Endodermal cell (in vitro differentiated cells): Measurements from ENCODE around the gene TUBGCP3. TPM values are rescaled to one million over a fixed set of nuclear protein-coding genes. Genes with fewer than 3 reads are reported as not detected.
A peak's percentile ranks its signal among the peaks of the same experiment; 100 is the strongest.

Experiments used
- DNase-seq: peaks from one replicate; pipeline ENCODE4 v3.0.0-alpha.2; 2017
- H3K27ac ChIP-seq: 2 replicates; pipeline ENCODE4 v1.5.1; 2013; ENCODE audit warnings: mild to moderate bottlenecking, low read depth, low read length, moderate library complexity
- H3K27me3 ChIP-seq: 2 replicates; pipeline ENCODE4 v1.6.1; 2013; ENCODE audit warnings: mild to moderate bottlenecking, low read length, moderate library complexity; ENCODE audit not compliant: insufficient read depth, control insufficient read depth, poor library complexity, severe bottlenecking
- H3K36me3 ChIP-seq: 2 replicates; pipeline ENCODE4 v1.7.0; 2013; ENCODE audit warnings: mild to moderate bottlenecking, low read length, moderate library complexity; ENCODE audit not compliant: control insufficient read depth, insufficient read depth
- H3K4me1 ChIP-seq: one replicate; pipeline ENCODE4 v1.7.0; 2013; ENCODE audit warnings: low read length; ENCODE audit not compliant: control insufficient read depth, insufficient read depth
- H3K4me3 ChIP-seq: 2 replicates; pipeline ENCODE4 v1.5.1; 2013; ENCODE audit warnings: mild to moderate bottlenecking, low read length, moderate library complexity
- H3K9ac ChIP-seq: 2 replicates; pipeline ENCODE4 v1.6.1; 2013; ENCODE audit warnings: mild to moderate bottlenecking, low read length, moderate library complexity; ENCODE audit not compliant: poor library complexity, severe bottlenecking; ENCODE audit errors: extremely low read depth
- H3K9me3 ChIP-seq: 2 replicates; pipeline ENCODE4 v1.6.1; 2013; ENCODE audit warnings: mild to moderate bottlenecking, low read length, moderate library complexity; ENCODE audit not compliant: control insufficient read depth
- H3K27ac Mint-ChIP-seq: 2 replicates; pipeline ENCODE4 v1.8.0; 2020; ENCODE audit warnings: mixed read lengths
- H3K27me3 Mint-ChIP-seq: 2 replicates; pipeline ENCODE4 v1.8.0; 2021; ENCODE audit warnings: mild to moderate bottlenecking, mixed read lengths; ENCODE audit not compliant: insufficient read depth
- H3K36me3 Mint-ChIP-seq: 2 replicates; pipeline ENCODE4 v1.8.0; 2020; ENCODE audit warnings: low read depth, mixed read lengths
- H3K4me1 Mint-ChIP-seq: 2 replicates; pipeline ENCODE4 v1.8.0; 2020; ENCODE audit warnings: mixed read lengths
- H3K4me3 Mint-ChIP-seq: 2 replicates; pipeline ENCODE4 v1.8.0; 2020; ENCODE audit warnings: mild to moderate bottlenecking, moderate library complexity, mixed read lengths
- H3K9me3 Mint-ChIP-seq: 2 replicates; pipeline ENCODE4 v1.8.0; 2020; ENCODE audit warnings: mild to moderate bottlenecking, mixed read lengths
- WGBS, 2 experiments: methylation state at CpG; one replicate each; pipeline versions ENCODE4 v1.1.5 to v1.1.7; 2013; ENCODE audit warnings: missing lambda C conversion rate in 2 of 2, mixed read lengths in 1 of 2; ENCODE audit not compliant: insufficient coverage in 1 of 2, insufficient read length in 1 of 2; 5-methylcytosine and 5-hydroxymethylcytosine counted together
- total RNA-seq, 2 donors: library from RNA; stranded (reverse); fragmentation: NEBNext Ultra II Directional in 1 of 2; extraction: Animal tissue kit (Norgen Biotek cat#: 25700) in 1 of 2; gene quantifications; 2 replicates in 1 of 2; 3 replicates in 1 of 2; pipeline ENCODE4 v1.2.1, GENCODE V29; 2021
- TF ChIP-seq, protein P1 (sequence below): fragments of 200-600 bp; sonication (generic); conservative IDR thresholded peaks from 2 replicates; pipeline ENCODE4 v1.5.0; 2021; ENCODE audit warnings: antibody characterized with exemption, mild to moderate bottlenecking

The TUBGCP3 gene
- total RNA-seq, 2 donors from 2014 or later = 34.7 to 55.3 TPM

DNA sequence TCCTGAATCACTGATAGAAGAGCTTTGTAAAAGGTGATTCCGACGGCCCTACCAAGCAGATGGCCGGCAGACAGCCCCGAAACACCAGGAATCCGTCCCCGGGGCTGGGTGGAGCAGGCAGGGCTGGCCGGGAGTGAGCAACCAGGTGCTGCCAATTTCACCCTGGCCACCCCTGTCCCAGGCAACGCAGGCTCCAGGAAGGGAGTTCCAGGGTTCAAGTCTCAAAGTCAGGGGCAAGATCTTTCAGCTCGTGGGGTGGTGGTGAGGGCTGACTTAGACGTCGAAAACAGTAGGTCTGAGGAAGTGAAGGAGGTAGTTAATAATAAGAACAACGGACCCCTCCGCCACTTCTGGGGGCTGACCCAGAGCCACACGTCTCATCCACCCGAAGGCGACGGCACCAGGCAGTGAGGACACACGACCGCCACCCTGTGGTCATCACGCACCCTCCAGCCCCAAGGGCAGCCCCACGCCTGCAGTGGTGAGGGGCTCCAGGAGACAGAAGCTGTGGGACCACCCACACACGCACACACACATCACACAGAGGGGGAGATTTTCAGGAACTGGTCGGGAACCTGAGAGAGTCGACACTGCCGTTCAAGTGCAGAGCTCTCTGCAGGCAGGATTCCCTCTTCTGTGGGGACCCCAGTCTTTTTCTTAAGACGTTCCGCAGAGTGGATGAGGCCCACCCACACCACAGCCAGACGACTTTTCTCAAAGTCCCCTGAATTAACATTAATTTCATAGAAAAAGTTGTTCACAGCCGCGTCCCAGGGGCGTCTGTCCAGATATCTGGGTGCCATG, 144.6 kb downstream of the TUBGCP3 start:
- Mint-ChIP-seq H3K4me3 (no peak overlapping the region), H3K27ac (no peak overlapping the region), H3K4me1 (no peaks in the 10 kb centered on the region), H3K27me3 (peaks cover 32% of the 10 kb centered on the region), H3K36me3 (no peaks in the 10 kb centered on the region), H3K9me3 (peaks cover 3% of the 10 kb centered on the region)
- Histone ChIP-seq H3K4me1 (no peaks in the 10 kb centered on the region), H3K4me3 (no peak overlapping the region), H3K9ac (no peak overlapping the region), H3K27me3 (peaks cover 17% of the 10 kb centered on the region), H3K9me3 (peaks cover under 1% of the 10 kb centered on the region), H3K27ac (no peak overlapping the region), H3K36me3 (no peaks in the 10 kb centered on the region)
- peak; percentile 76 for DNase-seq
- TF ChIP-seq, protein P1, sequence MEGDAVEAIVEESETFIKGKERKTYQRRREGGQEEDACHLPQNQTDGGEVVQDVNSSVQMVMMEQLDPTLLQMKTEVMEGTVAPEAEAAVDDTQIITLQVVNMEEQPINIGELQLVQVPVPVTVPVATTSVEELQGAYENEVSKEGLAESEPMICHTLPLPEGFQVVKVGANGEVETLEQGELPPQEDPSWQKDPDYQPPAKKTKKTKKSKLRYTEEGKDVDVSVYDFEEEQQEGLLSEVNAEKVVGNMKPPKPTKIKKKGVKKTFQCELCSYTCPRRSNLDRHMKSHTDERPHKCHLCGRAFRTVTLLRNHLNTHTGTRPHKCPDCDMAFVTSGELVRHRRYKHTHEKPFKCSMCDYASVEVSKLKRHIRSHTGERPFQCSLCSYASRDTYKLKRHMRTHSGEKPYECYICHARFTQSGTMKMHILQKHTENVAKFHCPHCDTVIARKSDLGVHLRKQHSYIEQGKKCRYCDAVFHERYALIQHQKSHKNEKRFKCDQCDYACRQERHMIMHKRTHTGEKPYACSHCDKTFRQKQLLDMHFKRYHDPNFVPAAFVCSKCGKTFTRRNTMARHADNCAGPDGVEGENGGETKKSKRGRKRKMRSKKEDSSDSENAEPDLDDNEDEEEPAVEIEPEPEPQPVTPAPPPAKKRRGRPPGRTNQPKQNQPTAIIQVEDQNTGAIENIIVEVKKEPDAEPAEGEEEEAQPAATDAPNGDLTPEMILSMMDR = no peak
- 57 to 60% methylated on average over 18 to 31 of the region's 31 CpGs for WGBS, 2 experiments

DNA sequence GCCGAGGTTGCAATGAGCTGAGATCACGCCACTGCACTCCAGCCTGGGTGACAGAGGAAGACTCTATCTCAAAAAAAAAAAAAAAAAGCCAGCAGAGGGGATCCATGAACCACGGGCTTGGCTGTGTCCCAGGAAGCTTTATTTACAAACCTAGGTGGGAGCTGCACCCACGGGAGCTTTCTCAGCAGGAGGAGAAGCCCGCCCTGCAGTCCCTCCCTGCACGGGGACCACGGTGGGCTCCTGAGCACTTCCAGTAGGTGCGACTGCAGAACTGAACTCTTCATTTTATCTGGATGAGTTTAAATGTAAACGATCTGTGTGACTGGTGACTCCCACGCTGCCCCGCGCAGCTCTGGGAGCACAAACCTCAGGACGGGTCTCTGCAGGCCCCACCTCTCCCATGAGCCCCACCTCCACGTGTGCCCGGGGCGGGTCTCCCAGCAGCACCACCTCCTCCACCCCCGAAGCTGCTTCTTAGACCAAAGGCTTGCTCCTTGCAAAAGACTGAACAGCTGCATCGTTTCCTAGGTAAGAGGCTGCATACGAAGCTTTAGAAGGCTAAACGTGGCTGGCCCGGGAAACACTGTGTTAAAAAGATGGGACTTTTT, 145.4 kb downstream of the TUBGCP3 start:
- H3K36me3 Mint-ChIP-seq = no peaks in the 10 kb centered on the region
- WGBS, 2 experiments = 81 to 90% methylated on average over 15 to 21 of the region's 21 CpGs
- no peaks in the 10 kb centered on the region for H3K36me3 ChIP-seq
- peaks cover 17% of the 10 kb centered on the region for H3K27me3 ChIP-seq
- no peak overlapping the region for H3K4me3 Mint-ChIP-seq
- no peak overlapping the region for H3K27ac ChIP-seq
- H3K27me3 Mint-ChIP-seq = peaks cover 32% of the 10 kb centered on the region
- H3K4me1 ChIP-seq = no peaks in the 10 kb centered on the region
- no peak overlapping the region for H3K27ac Mint-ChIP-seq
- H3K4me1 Mint-ChIP-seq = no peaks in the 10 kb centered on the region
- H3K9ac ChIP-seq = no peak overlapping the region
- H3K4me3 ChIP-seq = no peak overlapping the region
- peak; percentile 36 for DNase-seq
- peaks cover 9% of the 10 kb centered on the region for H3K9me3 Mint-ChIP-seq
- TF ChIP-seq, protein P1 = no peak
- H3K9me3 ChIP-seq = peaks cover 9% of the 10 kb centered on the region

DNA sequence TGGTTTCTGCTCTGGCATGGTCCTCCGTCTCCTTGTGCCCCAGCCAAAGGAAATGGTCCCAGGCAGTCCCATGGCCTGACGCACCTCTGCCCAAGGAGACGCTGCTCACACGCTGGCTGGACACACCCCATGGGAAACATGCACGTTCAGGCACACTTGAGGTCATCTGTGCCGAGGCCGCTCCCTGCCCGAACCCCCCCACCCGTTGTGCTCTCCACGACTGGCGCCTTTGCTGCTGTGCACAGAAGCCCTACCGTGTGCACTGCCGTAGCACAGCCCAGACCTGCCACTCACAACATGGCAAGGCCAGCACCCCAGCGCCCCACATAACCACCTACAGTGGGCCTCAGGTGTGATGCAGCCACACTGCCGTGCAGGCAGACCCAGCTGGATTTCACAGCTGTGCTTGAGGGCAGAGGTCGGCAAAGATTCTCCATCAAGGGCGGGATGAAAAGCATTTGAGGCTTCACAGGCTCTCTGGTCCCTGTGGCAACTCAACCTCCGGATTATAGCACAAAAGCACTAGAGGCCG, 146.1 kb downstream of the TUBGCP3 start:
- no peak overlapping the region for H3K4me3 ChIP-seq
- H3K27ac Mint-ChIP-seq = no peak overlapping the region
- peaks cover 11% of the 10 kb centered on the region for H3K9me3 Mint-ChIP-seq
- no peaks in the 10 kb centered on the region for H3K36me3 Mint-ChIP-seq
- TF ChIP-seq, protein P1 = no peak
- peaks cover 10% of the 10 kb centered on the region for H3K9me3 ChIP-seq
- no peak overlapping the region for H3K9ac ChIP-seq
- H3K27me3 Mint-ChIP-seq = peaks cover 28% of the 10 kb centered on the region
- 90 to 94% methylated on average over 15 to 19 of the region's 19 CpGs for WGBS, 2 experiments
- H3K36me3 ChIP-seq = no peaks in the 10 kb centered on the region
- H3K27me3 ChIP-seq = peaks cover 17% of the 10 kb centered on the region
- no peak overlapping the region for H3K4me3 Mint-ChIP-seq
- no peak overlapping the region for H3K27ac ChIP-seq
- no peaks in the 10 kb centered on the region for H3K4me1 ChIP-seq
- H3K4me1 Mint-ChIP-seq = no peaks in the 10 kb centered on the region
- DNase-seq = peak; percentile 22
